NB4 (cell line): ENCODE measurements around the gene C11orf52.

ENCODE experiments used
- DNase-seq: peaks from one replicate; pipeline ENCODE4 v3.0.0; 2010; ENCODE audit warnings: low read depth
- H3K4me3 ChIP-seq: one replicate; pipeline ENCODE4 v1.5.1; 2011; ENCODE audit warnings: mild to moderate bottlenecking, low read depth, low read length, moderate library complexity
- CTCF ChIP-seq: IDR thresholded peaks from one replicate; pipeline ENCODE4 v1.5.1; 2012; ENCODE audit warnings: low read depth, low read length
- MAX ChIP-seq: IDR thresholded peaks from 2 replicates; pipeline ENCODE4 v1.6.1; 2011; ENCODE audit warnings: low read depth, low read length
- MYC ChIP-seq: IDR thresholded peaks from 2 replicates; pipeline ENCODE4 v1.6.1; 2011; ENCODE audit warnings: low read depth, low read length
- POLR2A ChIP-seq: IDR thresholded peaks from 2 replicates; pipeline ENCODE4 v1.6.1; 2011; ENCODE audit warnings: mild to moderate bottlenecking; ENCODE audit not compliant: insufficient read length; ENCODE audit errors: extremely low read depth

C11orf52 gene

GRCh38 chr11:111886844-111887243 lies 31.9 kb upstream of the C11orf52 start:
- DNase-seq = no peak
- TF ChIP-seq MAX (no peak), POLR2A (no peak), MYC (no peak), CTCF (no peak)
- no peak overlapping the region for H3K4me3 ChIP-seq

- TF ChIP-seq MAX (no peak), CTCF (no peak), MYC (no peak), POLR2A (no peak)
- no peak for DNase-seq
- H3K4me3 ChIP-seq = no peak overlapping the region
Observed at GRCh38 chr11:111905411-111905810, 13.3 kb upstream of the C11orf52 start.

- no peak for DNase-seq
- H3K4me3 ChIP-seq = no peak overlapping the region
- TF ChIP-seq POLR2A (no peak), MYC (no peak), CTCF (no peak), MAX (no peak)
Observed at GRCh38 chr11:111906680-111907079, 12.0 kb upstream of the C11orf52 start.

- TF ChIP-seq MYC (no peak), CTCF (no peak), MAX (no peak), POLR2A (no peak)
- no peak overlapping the region for H3K4me3 ChIP-seq
- no peak for DNase-seq
Observed at GRCh38 chr11:111908639-111909305, 9.9 kb upstream of the C11orf52 start.

GRCh38 chr11:111909378-111909777 lies 9.3 kb upstream of the C11orf52 start:
- DNase-seq = no peak
- H3K4me3 ChIP-seq = no peak overlapping the region
- no peak for TF ChIP-seq POLR2A
- no peak for TF ChIP-seq MAX

- no peak for DNase-seq
- H3K4me3 ChIP-seq = no peak overlapping the region
- TF ChIP-seq MAX (no peak), POLR2A (no peak), CTCF (no peak), MYC (no peak)
Observed at GRCh38 chr11:111910676-111911562, 7.8 kb upstream of the C11orf52 start.
